SK-N-SH treated with all-trans-retinoic acid at 6 μM for 48 hours (cell line): ENCODE results near the gene CFAP100.

Source experiments
- CREB5 ChIP-seq: fragments of 250-450 bp; sonication (Bioruptor Pico); IDR thresholded peaks from 2 replicates; pipeline ENCODE4 v1.5.1; 2020; ENCODE audit warnings: low read depth, mild to moderate bottlenecking, moderate library complexity
- CSDC2 ChIP-seq: fragments of 250-450 bp; sonication (Bioruptor Pico); IDR thresholded peaks from 2 replicates; pipeline ENCODE4 v1.5.0; 2020; ENCODE audit warnings: mild to moderate bottlenecking, moderate library complexity
- ISL1 ChIP-seq: fragments of 250-450 bp; sonication (Bioruptor Pico); IDR thresholded peaks from 2 replicates; pipeline ENCODE4 v2.1.2; 2022; ENCODE audit warnings: mild to moderate bottlenecking, moderate library complexity
- OSR1 ChIP-seq: fragments of 250-450 bp; sonication (Bioruptor Pico); IDR thresholded peaks from 2 replicates; pipeline ENCODE4 v1.8.0; 2022; ENCODE audit warnings: moderate library complexity, mild to moderate bottlenecking, inconsistent platforms
- PATZ1 ChIP-seq: fragments of 250-450 bp; sonication (Bioruptor Pico); IDR thresholded peaks from 2 replicates; pipeline ENCODE4 v1.8.0; 2020; ENCODE audit warnings: mild to moderate bottlenecking, moderate library complexity, borderline replicate concordance
- RARB ChIP-seq: fragments of 250-450 bp; sonication (Bioruptor Pico); IDR thresholded peaks from 2 replicates; pipeline ENCODE4 v1.8.0; 2021; ENCODE audit warnings: mild to moderate bottlenecking, moderate library complexity
- TOX ChIP-seq: fragments of 250-450 bp; sonication (Bioruptor Pico); IDR thresholded peaks from 2 replicates; pipeline ENCODE4 v1.8.0; 2021; ENCODE audit warnings: mild to moderate bottlenecking, moderate library complexity, borderline replicate concordance
- ZC3H10 ChIP-seq: fragments of 250-450 bp; sonication (Bioruptor Pico); IDR thresholded peaks from 2 replicates; pipeline ENCODE4 v1.5.1; 2021; ENCODE audit warnings: mild to moderate bottlenecking, moderate library complexity

GRCh38 chr3:126349611-126350501 is 44.9 kb upstream of the CFAP100 start:
- TF ChIP-seq PATZ1 (no peak), ISL1 (no peak), OSR1 (CRISPR knock-in tag) (no peak), ZC3H10 (CRISPR knock-in tag) (no peak), CREB5 (CRISPR knock-in tag) (no peak), CSDC2 (no peak), TOX (CRISPR knock-in tag) (no peak), RARB (CRISPR knock-in tag) (no peak)
